Suprapubic skin (tissue), 4 donors: ENCODE results near the gene FCER1G.

Experiments
- CTCF ChIP-seq, 2 donors: fragments of 200-600 bp in 1 of 2; fragments of 450-650 bp in 1 of 2; sonication (generic) in 1 of 2; IDR thresholded peaks; one replicate each; pipeline ENCODE4 v1.5.1; 2016 to 2019; ENCODE audit warnings: antibody characterized with exemption in 2 of 2, mild to moderate bottlenecking in 1 of 2, moderate library complexity in 1 of 2
- POLR2A ChIP-seq, 2 donors: fragments of 450-650 bp; IDR thresholded peaks; one replicate each; pipeline ENCODE4 v1.6.1; 2017; ENCODE audit warnings: antibody characterized with exemption in 2 of 2, mild to moderate bottlenecking in 2 of 2, moderate library complexity in 2 of 2
- POLR2AphosphoS5 ChIP-seq, 3 donors: sonication (generic); formaldehyde crosslinking; IDR thresholded peaks; one replicate each; pipeline ENCODE4 v1.6.1; 2017; ENCODE audit warnings: antibody characterized with exemption in 3 of 3

GRCh38 chr1:161223805-161224694, 9.0 kb downstream of the FCER1G start:
- no peak for TF ChIP-seq POLR2A (IDR thresholded peaks at IDR 0.05)
- TF ChIP-seq CTCF (IDR thresholded peaks at IDR 0.05), result no peak
- TF ChIP-seq POLR2AphosphoS5 (IDR thresholded peaks at IDR 0.05), result no peak
